Chondrocyte (in vitro differentiated cells): ENCODE measurements around the gene PFDN6. TPM values are rescaled to one million over a fixed set of nuclear protein-coding genes. Genes with fewer than 3 reads are reported as not detected.
A peak's percentile ranks its signal among the peaks of the same experiment; 100 is the strongest.
"Not testable (repeated sequence)": the region's sequence is repeated elsewhere in the genome, so short reads cannot be mapped to it uniquely, and the experiment has no call there.

Experiments used
- DNase-seq: peaks from one replicate; pipeline ENCODE4 v3.0.0; 2021; ENCODE audit warnings: mixed read lengths, low spot score
- H3K27ac Mint-ChIP-seq: one replicate; pipeline ENCODE4 v1.8.0; 2021; ENCODE audit warnings: mild to moderate bottlenecking, moderate library complexity, mixed read lengths; ENCODE audit not compliant: unreplicated experiment
- H3K27me3 Mint-ChIP-seq: 2 replicates; pipeline ENCODE4 v1.8.0; 2021; ENCODE audit warnings: low read depth, mixed read lengths
- H3K36me3 Mint-ChIP-seq: 2 replicates; pipeline ENCODE4 v1.8.0; 2021; ENCODE audit warnings: low read depth, mixed read lengths
- H3K4me1 Mint-ChIP-seq: 2 replicates; pipeline ENCODE4 v1.8.0; 2021; ENCODE audit warnings: low read depth, mild to moderate bottlenecking, mixed read lengths
- H3K4me3 Mint-ChIP-seq: one replicate; pipeline ENCODE4 v1.8.0; 2021; ENCODE audit warnings: mild to moderate bottlenecking, moderate library complexity, mixed read lengths; ENCODE audit not compliant: unreplicated experiment
- H3K9me3 Mint-ChIP-seq: 2 replicates; pipeline ENCODE4 v1.8.0; 2021; ENCODE audit warnings: low read depth, mixed read lengths
- CTCF ChIP-seq: fragments of 200-600 bp; sonication (generic); IDR thresholded peaks from 2 replicates; pipeline ENCODE4 v1.5.0; 2021; ENCODE audit warnings: antibody characterized with exemption, mild to moderate bottlenecking, moderate library complexity
- total RNA-seq: library from RNA; stranded (reverse); gene quantifications from 3 replicates; pipeline ENCODE4 v1.2.1, GENCODE V29; 2021

Gene PFDN6
- total RNA-seq, 1 donor from 2014 or later = 25.3 TPM

DNA sequence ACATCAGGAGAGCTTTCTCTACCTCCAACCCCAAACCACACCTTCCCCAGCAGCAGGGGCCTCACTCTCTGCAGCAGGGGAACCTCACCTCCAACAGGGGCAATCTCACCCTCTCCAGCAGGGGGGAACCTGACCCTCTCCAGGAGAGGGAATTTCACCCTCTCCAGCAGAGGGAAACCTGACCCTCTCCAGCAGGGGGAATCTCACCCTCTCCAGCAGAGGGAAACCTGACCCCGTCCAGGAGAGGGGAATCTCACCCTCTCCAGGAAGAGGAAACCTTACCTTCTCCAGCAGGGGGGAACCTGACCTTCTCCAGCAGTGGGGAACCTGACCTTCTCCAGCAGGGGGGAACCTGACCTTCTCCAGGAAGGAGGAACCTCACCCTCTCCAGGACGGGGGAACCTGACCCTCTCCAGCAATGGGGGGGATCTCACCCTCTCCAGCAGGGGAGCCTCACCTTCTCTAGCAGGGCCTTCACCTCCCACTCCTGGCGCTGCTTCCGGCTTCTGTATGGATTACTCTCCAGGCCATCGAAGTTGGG, 9.4 kb upstream of the PFDN6 start:
- Mint-ChIP-seq H3K27ac (peak overlapping the region; percentile 32), H3K36me3 (peaks cover 15% of the 10 kb centered on the region), H3K4me3 (no peak overlapping the region), H3K9me3 (no peaks in the 10 kb centered on the region), H3K27me3 (no peaks in the 10 kb centered on the region), H3K4me1 (peaks cover 25% of the 10 kb centered on the region)
- DNase-seq = peak; percentile 68
- peak; percentile 70 for TF ChIP-seq CTCF

- H3K4me1 Mint-ChIP-seq = peaks cover 20% of the 10 kb centered on the region
- no peak overlapping the region for H3K27ac Mint-ChIP-seq
- no peak for TF ChIP-seq CTCF
- H3K36me3 Mint-ChIP-seq = peaks cover 14% of the 10 kb centered on the region
- no peak overlapping the region for H3K4me3 Mint-ChIP-seq
- DNase-seq = peak; percentile 75
- no peaks in the 10 kb centered on the region for H3K27me3 Mint-ChIP-seq
- no peaks in the 10 kb centered on the region for H3K9me3 Mint-ChIP-seq
These were observed 8.9 kb upstream of the PFDN6 start for GRCh38 chr6:33280539-33280938.

DNA sequence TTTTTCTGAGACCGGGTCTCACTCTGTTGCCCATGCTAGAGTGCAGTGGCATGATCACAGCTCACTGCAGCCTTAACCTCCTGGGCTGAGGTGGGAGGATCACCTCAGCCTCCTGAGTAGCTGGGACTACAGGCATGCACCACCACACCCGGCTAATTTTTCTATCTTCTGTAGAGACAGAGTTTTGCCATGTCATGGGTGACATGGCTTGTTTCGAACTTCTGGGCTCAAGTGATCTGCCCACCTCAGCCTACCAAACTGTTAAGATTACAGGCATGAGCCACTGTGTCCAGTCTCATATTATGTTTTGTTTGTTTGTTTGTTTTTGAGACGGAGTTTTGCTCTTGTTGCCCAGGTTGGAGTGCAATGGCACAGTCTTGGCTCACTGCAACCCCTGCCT, 4.2 kb upstream of the PFDN6 start:
- not testable (repeated sequence) for DNase-seq, H3K4me3 Mint-ChIP-seq, H3K9me3 Mint-ChIP-seq, H3K27ac Mint-ChIP-seq, H3K27me3 Mint-ChIP-seq
- Mint-ChIP-seq H3K36me3 (peaks cover 15% of the 10 kb centered on the region), H3K4me1 (peaks cover 34% of the 10 kb centered on the region)

GRCh38 chr6:33286946-33287914, 2.2 kb upstream of the PFDN6 start:
- H3K36me3 Mint-ChIP-seq = peaks cover 15% of the 10 kb centered on the region

GRCh38 chr6:33288141-33288920, 1.1 kb upstream of the PFDN6 start:
- H3K4me3 Mint-ChIP-seq = peak overlapping the region; percentile 97
- peaks cover 44% of the 10 kb centered on the region for H3K4me1 Mint-ChIP-seq
- no peak for TF ChIP-seq CTCF
- H3K27me3 Mint-ChIP-seq = no peaks in the 10 kb centered on the region
- no peak for DNase-seq
- H3K9me3 Mint-ChIP-seq = no peaks in the 10 kb centered on the region
- H3K36me3 Mint-ChIP-seq = peaks cover 13% of the 10 kb centered on the region
- H3K27ac Mint-ChIP-seq = peak overlapping the region; percentile 95

More at GRCh38 chr6:33286946-33287914, 2.2 kb upstream of the PFDN6 start:
- Mint-ChIP-seq H3K27ac (peak overlapping the region; percentile 22), H3K4me3 (peak overlapping the region; percentile 97), H3K4me1 (peaks cover 44% of the 10 kb centered on the region), H3K27me3 (no peaks in the 10 kb centered on the region), H3K9me3 (no peaks in the 10 kb centered on the region)
- peak; percentile 67 for DNase-seq
- TF ChIP-seq CTCF = no peak
